SK-N-SH (cell line): Measurements from ENCODE around the gene SMIM36. TPM values are rescaled to one million over a fixed set of nuclear protein-coding genes. Genes with fewer than 3 reads are reported as not detected.
"Not testable (repeated sequence)": the region's sequence is repeated elsewhere in the genome, so short reads cannot be mapped to it uniquely, and the experiment has no call there.

Source experiments
- CTCF ChIA-PET: fragments of 300-600, 350-600 bp; formaldehyde crosslinking; extraction: SDS; loops from one replicate; lab custom pipeline; 2021; lab: Yijun Ruan, JAX
- POLR2A ChIA-PET: fragments of 350-600 bp; sonication (Branson Sonifier 250); formaldehyde crosslinking; extraction: SDS; loops from one replicate; lab custom pipeline; 2020; ENCODE audit warnings: antibody characterized with exemption, inconsistent platforms; lab: Yijun Ruan, JAX
- DNase-seq: peaks from one replicate; pipeline ENCODE4 v3.0.0; 2012
- H2AFZ ChIP-seq: fragments of 200-600 bp; sonication (generic); 2 replicates; pipeline ENCODE4 v1.8.1; 2016; ENCODE audit warnings: antibody characterized with exemption, mild to moderate bottlenecking, low read depth
- H3F3A ChIP-seq: fragments of 200-600 bp; sonication (generic); replicated peaks from 2 replicates; pipeline ENCODE3; 2016; ENCODE audit warnings: antibody characterized with exemption, mild to moderate bottlenecking; ENCODE audit not compliant: insufficient read depth
- H3K27ac ChIP-seq, 2 experiments: fragments of 200-500 bp in 1 of 2; fragments of 200-600 bp in 1 of 2; sonication (Bioruptor generic) in 1 of 2; sonication (generic), shearing (Covaris generic) in 1 of 2; 2 replicates each; pipeline versions ENCODE4 v1.5.1 to v1.6.1; 2014 to 2016; ENCODE audit warnings: low read depth in 2 of 2, inconsistent platforms in 1 of 2, low read length in 1 of 2, mild to moderate bottlenecking in 1 of 2, mixed read lengths in 1 of 2
- H3K27me3 ChIP-seq: fragments of 200-600 bp; sonication (generic), shearing (Covaris generic); 2 replicates; pipeline ENCODE4 v1.6.1; 2016; ENCODE audit warnings: mixed run types; ENCODE audit not compliant: insufficient read depth
- H3K36me3 ChIP-seq, 2 experiments: fragments of 200-500 bp in 1 of 2; fragments of 200-600 bp in 1 of 2; sonication (Bioruptor generic) in 1 of 2; sonication (generic) in 1 of 2; replicated peaks in 1 of 2; 2 replicates each; pipeline versions ENCODE3 to v1.5.1; 2014 to 2016; ENCODE audit warnings: low read length in 1 of 2, mild to moderate bottlenecking in 1 of 2; ENCODE audit not compliant: insufficient read depth in 2 of 2, control insufficient read depth in 1 of 2
- H3K4me1 ChIP-seq, 2 experiments: fragments of 200-500 bp in 1 of 2; fragments of 200-600 bp in 1 of 2; sonication (Bioruptor generic) in 1 of 2; sonication (generic), shearing (Covaris generic) in 1 of 2; 2 replicates each; pipeline versions ENCODE4 v1.5.1 to v1.6.1; 2014 to 2016; ENCODE audit warnings: low read depth in 1 of 2, low read length in 1 of 2, mixed run types in 1 of 2; ENCODE audit not compliant: insufficient read depth in 2 of 2, control insufficient read depth in 1 of 2
- H3K4me2 ChIP-seq: fragments of 200-600 bp; sonication (generic), shearing (Covaris generic); 2 replicates; pipeline ENCODE4 v1.6.1; 2017; ENCODE audit warnings: mixed run types
- H3K4me3 ChIP-seq, 2 experiments: fragments of 200-500 bp in 1 of 2; fragments of 200-600 bp in 1 of 2; sonication (Bioruptor generic) in 1 of 2; sonication (generic), shearing (Covaris generic) in 1 of 2; 2 replicates each; pipeline versions ENCODE4 v1.5.1 to v1.8.1; 2014 to 2016; ENCODE audit warnings: low read depth in 2 of 2, inconsistent platforms in 1 of 2, low read length in 1 of 2, mild to moderate bottlenecking in 1 of 2, mixed read lengths in 1 of 2, moderate library complexity in 1 of 2
- H3K79me2 ChIP-seq: fragments of 200-600 bp; sonication (generic); 2 replicates; pipeline ENCODE4 v1.8.1; 2017; ENCODE audit warnings: mild to moderate bottlenecking; ENCODE audit not compliant: insufficient read depth
- H3K9ac ChIP-seq: fragments of 200-600 bp; sonication (generic); 2 replicates; pipeline ENCODE4 v1.6.1; 2017; ENCODE audit warnings: mixed run types
- H3K9me2 ChIP-seq: fragments of 200-600 bp; sonication (generic); 2 replicates; pipeline ENCODE4 v1.6.1; 2017; ENCODE audit warnings: mixed run types
- H3K9me3 ChIP-seq: fragments of 200-600 bp; sonication (generic); 2 replicates; pipeline ENCODE4 v1.6.1; 2017; ENCODE audit warnings: mixed run types, mild to moderate bottlenecking, moderate library complexity
- H4K20me1 ChIP-seq: fragments of 200-600 bp; sonication (generic); 2 replicates; pipeline ENCODE4 v1.6.1; 2017; ENCODE audit warnings: mild to moderate bottlenecking, mixed run types; ENCODE audit not compliant: insufficient read depth
- ELF1 ChIP-seq: IDR thresholded peaks from 2 replicates; pipeline ENCODE4 v1.4.0; 2012
- FOSL2 ChIP-seq: IDR thresholded peaks from 2 replicates; pipeline ENCODE4 v1.4.0; 2012; ENCODE audit warnings: low read depth, mild to moderate bottlenecking, moderate library complexity, borderline replicate concordance
- FOXJ3 ChIP-seq: sonication (generic); formaldehyde crosslinking; IDR thresholded peaks from 2 replicates; pipeline ENCODE4 v1.5.1; 2020; ENCODE audit warnings: mild to moderate bottlenecking, missing genetic modification reagents
- FOXM1 ChIP-seq: IDR thresholded peaks from 2 replicates; pipeline ENCODE4 v1.4.0; 2012; ENCODE audit warnings: low read depth, mild to moderate bottlenecking
- JUND ChIP-seq: IDR thresholded peaks from 2 replicates; pipeline ENCODE4 v1.4.0; 2012
- MEF2A ChIP-seq: IDR thresholded peaks from 2 replicates; pipeline ENCODE4 v1.4.0; 2012; ENCODE audit warnings: low read depth, borderline replicate concordance
- NRF1 ChIP-seq: IDR thresholded peaks from 2 replicates; pipeline ENCODE4 v1.6.1; 2012; ENCODE audit warnings: low read depth, mild to moderate bottlenecking, low read length
- SMC3 ChIP-seq: IDR thresholded peaks from 2 replicates; pipeline ENCODE4 v1.6.1; 2012; ENCODE audit warnings: low read depth, low read length, improper control_type of control experiment
- TCF12 ChIP-seq: IDR thresholded peaks from 2 replicates; pipeline ENCODE4 v1.4.0; 2012
- ZBTB33 ChIP-seq: IDR thresholded peaks from 2 replicates; pipeline ENCODE4 v1.4.0; 2012; ENCODE audit warnings: low read depth, borderline replicate concordance
- WGBS: methylation state at CpG from one replicate; pipeline ENCODE4 v1.1.6; 2017; ENCODE audit warnings: low lambda C conversion rate; 5-methylcytosine and 5-hydroxymethylcytosine counted together
- polyA plus RNA-seq, 3 experiments: library from polyadenylated mRNA; depleted of rRNA; stranded (reverse); fragments of >200 nt; gene quantifications; 2 replicates each; pipeline ENCODE4 v1.2.3, GENCODE V29; 2012
- TF ChIP-seq, protein P1 (sequence below): fragments of 150-350 bp; IDR thresholded peaks from 2 replicates; pipeline ENCODE4 v1.6.1; 2017; ENCODE audit warnings: antibody characterized with exemption, low read length, low read depth, borderline replicate concordance
- TF ChIP-seq, protein P2 (sequence below): IDR thresholded peaks from 2 replicates; pipeline ENCODE4 v1.6.1; 2012; ENCODE audit warnings: mild to moderate bottlenecking, low read depth, low read length, moderate library complexity

SMIM36 gene
- polyA plus RNA-seq, 1 of the 3 experiments (the other 2 are of a cell fraction): not detected

DNA sequence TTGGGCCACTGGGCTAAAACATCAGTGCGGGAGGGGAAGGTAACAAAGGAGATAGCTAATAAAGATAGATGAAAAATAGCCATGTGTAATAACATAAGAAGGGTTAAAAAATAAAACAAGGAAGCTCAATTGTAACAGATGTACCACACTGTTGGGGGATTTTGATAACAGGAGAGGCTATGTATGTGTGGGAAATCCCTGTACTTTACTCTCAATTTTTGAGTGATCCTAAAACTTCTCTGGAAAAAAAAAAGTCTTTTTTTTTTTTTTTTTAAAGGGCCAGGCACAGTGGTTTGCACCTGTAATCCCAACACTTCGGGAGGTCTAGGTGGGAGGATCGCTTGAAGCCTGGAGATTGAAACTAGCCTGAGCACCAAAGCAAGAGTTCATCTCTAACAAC is 87.7 kb downstream of the SMIM36 start:
- Histone ChIP-seq H3K9me3 (no peaks in the 10 kb centered on the region), H3K36me3 (no peaks in the 10 kb centered on the region), H3F3A (no peaks in the 10 kb centered on the region), H3K4me3 (no peak overlapping the region), H4K20me1 (no peaks in the 10 kb centered on the region), H3K4me1 (peaks cover 6 to 8% of the 10 kb centered on the region in 2 experiments; a peak in 3 of 4 replicates), H2AFZ (no peak overlapping the region), H3K27ac (no peak overlapping the region), H3K9me2 (no peaks in the 10 kb centered on the region), H3K79me2 (peaks cover 24% of the 10 kb centered on the region; the same call in 1 of the 2 replicates), H3K9ac (no peak overlapping the region), H3K4me2 (no peak overlapping the region), H3K27me3 (peaks cover 17% of the 10 kb centered on the region; the same call in 1 of the 2 replicates)
- ChIA-PET POLR2A (interaction anchor here (0.7 kb wide), 1 partner anchor 1681 kb away, joined by 3 read pairs; no protein-coding TSS in a partner anchor), CTCF (interaction anchor here (1.5 to 1.8 kb wide), 2 partner anchors 91 to 103 kb away, joined by 5 to 6 read pairs; no protein-coding TSS in a partner anchor)
- no peak for DNase-seq
- WGBS: 85% methylated on average over 3 of the region's 3 CpGs
- TF ChIP-seq JUND (no peak), NRF1 (no peak), FOXM1 (no peak), FOXJ3 (CRISPR knock-in tag) (no peak), TCF12 (no peak), FOSL2 (no peak), ELF1 (no peak), ZBTB33 (no peak), SMC3 (no peak), MEF2A (no peak)
- TF ChIP-seq, protein P1, sequence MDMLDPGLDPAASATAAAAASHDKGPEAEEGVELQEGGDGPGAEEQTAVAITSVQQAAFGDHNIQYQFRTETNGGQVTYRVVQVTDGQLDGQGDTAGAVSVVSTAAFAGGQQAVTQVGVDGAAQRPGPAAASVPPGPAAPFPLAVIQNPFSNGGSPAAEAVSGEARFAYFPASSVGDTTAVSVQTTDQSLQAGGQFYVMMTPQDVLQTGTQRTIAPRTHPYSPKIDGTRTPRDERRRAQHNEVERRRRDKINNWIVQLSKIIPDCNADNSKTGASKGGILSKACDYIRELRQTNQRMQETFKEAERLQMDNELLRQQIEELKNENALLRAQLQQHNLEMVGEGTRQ: no peak
- TF ChIP-seq, protein P2, sequence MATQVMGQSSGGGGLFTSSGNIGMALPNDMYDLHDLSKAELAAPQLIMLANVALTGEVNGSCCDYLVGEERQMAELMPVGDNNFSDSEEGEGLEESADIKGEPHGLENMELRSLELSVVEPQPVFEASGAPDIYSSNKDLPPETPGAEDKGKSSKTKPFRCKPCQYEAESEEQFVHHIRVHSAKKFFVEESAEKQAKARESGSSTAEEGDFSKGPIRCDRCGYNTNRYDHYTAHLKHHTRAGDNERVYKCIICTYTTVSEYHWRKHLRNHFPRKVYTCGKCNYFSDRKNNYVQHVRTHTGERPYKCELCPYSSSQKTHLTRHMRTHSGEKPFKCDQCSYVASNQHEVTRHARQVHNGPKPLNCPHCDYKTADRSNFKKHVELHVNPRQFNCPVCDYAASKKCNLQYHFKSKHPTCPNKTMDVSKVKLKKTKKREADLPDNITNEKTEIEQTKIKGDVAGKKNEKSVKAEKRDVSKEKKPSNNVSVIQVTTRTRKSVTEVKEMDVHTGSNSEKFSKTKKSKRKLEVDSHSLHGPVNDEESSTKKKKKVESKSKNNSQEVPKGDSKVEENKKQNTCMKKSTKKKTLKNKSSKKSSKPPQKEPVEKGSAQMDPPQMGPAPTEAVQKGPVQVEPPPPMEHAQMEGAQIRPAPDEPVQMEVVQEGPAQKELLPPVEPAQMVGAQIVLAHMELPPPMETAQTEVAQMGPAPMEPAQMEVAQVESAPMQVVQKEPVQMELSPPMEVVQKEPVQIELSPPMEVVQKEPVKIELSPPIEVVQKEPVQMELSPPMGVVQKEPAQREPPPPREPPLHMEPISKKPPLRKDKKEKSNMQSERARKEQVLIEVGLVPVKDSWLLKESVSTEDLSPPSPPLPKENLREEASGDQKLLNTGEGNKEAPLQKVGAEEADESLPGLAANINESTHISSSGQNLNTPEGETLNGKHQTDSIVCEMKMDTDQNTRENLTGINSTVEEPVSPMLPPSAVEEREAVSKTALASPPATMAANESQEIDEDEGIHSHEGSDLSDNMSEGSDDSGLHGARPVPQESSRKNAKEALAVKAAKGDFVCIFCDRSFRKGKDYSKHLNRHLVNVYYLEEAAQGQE: no peak

DNA sequence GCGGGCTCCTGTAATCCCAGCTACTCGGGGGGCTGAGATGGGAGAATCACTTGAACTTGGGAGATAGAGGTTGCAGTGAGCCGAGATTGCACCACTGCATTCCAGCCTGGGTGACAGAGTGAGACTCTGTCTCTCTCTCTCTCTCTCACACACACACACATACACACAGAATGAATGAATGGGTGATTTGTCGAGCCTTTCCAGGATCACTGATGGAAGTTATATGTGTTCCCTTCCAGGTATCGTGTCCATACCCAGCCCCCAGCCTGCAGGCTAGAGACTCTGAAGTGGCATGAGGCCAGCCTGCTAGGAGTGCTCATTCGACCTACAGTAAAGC is 88.5 kb downstream of the SMIM36 start:
- WGBS: 74% methylated on average over 6 of the region's 6 CpGs
- ChIA-PET POLR2A (interaction anchor here (0.7 kb wide), 1 partner anchor 1681 kb away, joined by 3 read pairs; no protein-coding TSS in a partner anchor), CTCF (interaction anchor here (0.6 to 1.8 kb wide), 4 partner anchors 22 to 104 kb away, joined by 3 to 6 read pairs (median 4); no protein-coding TSS in a partner anchor)
- not testable (repeated sequence) for H3K36me3 ChIP-seq, H3K9ac ChIP-seq, H3K4me1 ChIP-seq, H3F3A ChIP-seq, H3K4me2 ChIP-seq, H3K27ac ChIP-seq, H3K4me3 ChIP-seq, H3K9me2 ChIP-seq, H3K9me3 ChIP-seq, DNase-seq, H4K20me1 ChIP-seq
- H3K79me2 ChIP-seq: peaks cover 28% of the 10 kb centered on the region; the same call in 1 of the 2 replicates
- 0 out of 2 replicates have a peak overlapping the region, but pooled peaks have one; percentile 76 for H2AFZ ChIP-seq
- peaks cover 17% of the 10 kb centered on the region; the same call in 1 of the 2 replicates for H3K27me3 ChIP-seq
